Effector memory CD4-positive, alpha-beta T cell (primary cell): ENCODE data around the gene CATSPER1.

Experiments used
- DNase-seq, 3 donors: peaks; one replicate each; pipeline ENCODE4 v3.0.0-alpha.2; 2020
- H3K27ac ChIP-seq: 2 replicates; pipeline ENCODE4 v1.7.0; 2013; ENCODE audit warnings: mild to moderate bottlenecking, low read length, moderate library complexity; ENCODE audit not compliant: insufficient read depth, poor library complexity, severe bottlenecking
- H3K27me3 ChIP-seq: replicated peaks from 2 replicates; pipeline ENCODE4 v1.7.0; 2013; ENCODE audit warnings: mild to moderate bottlenecking, low read length; ENCODE audit not compliant: insufficient read depth, control insufficient read depth, poor library complexity, severe bottlenecking
- H3K36me3 ChIP-seq: 2 replicates; pipeline ENCODE4 v1.7.0; 2013; ENCODE audit warnings: mild to moderate bottlenecking, low read length, moderate library complexity; ENCODE audit not compliant: control insufficient read depth, insufficient read depth
- H3K4me1 ChIP-seq: 2 replicates; pipeline ENCODE4 v1.7.0; 2013; ENCODE audit warnings: low read length, mild to moderate bottlenecking; ENCODE audit not compliant: control insufficient read depth, insufficient read depth, poor library complexity, severe bottlenecking
- H3K4me3 ChIP-seq: 2 replicates; pipeline ENCODE4 v1.7.0; 2013; ENCODE audit warnings: low read length, low read depth, mild to moderate bottlenecking; ENCODE audit not compliant: insufficient read depth, poor library complexity, severe bottlenecking
- H3K9me3 ChIP-seq: 2 replicates; pipeline ENCODE4 v1.7.0; 2013; ENCODE audit warnings: mild to moderate bottlenecking, low read length, moderate library complexity; ENCODE audit not compliant: control insufficient read depth

Gene CATSPER1

GRCh38 chr11:65972116-65972515 is 54.2 kb downstream of the CATSPER1 start:
- Histone ChIP-seq H3K27me3 (no peaks in the 10 kb centered on the region), H3K36me3 (peaks cover 48% of the 10 kb centered on the region), H3K9me3 (no peaks in the 10 kb centered on the region), H3K27ac (no peak overlapping the region), H3K4me1 (no peaks in the 10 kb centered on the region), H3K4me3 (no peak overlapping the region)
- DNase-seq: no peak

GRCh38 chr11:65968600-65969482 is 57.4 kb downstream of the CATSPER1 start:
- H3K4me3 ChIP-seq: no peak overlapping the region
- no peak overlapping the region for H3K27ac ChIP-seq
- peaks cover under 1% of the 10 kb centered on the region for H3K4me1 ChIP-seq
- DNase-seq: no peak
- H3K9me3 ChIP-seq: no peaks in the 10 kb centered on the region
- no peaks in the 10 kb centered on the region for H3K27me3 ChIP-seq
- H3K36me3 ChIP-seq: peaks cover 67% of the 10 kb centered on the region

GRCh38 chr11:65967329-65967934 is 58.8 kb downstream of the CATSPER1 start:
- Histone ChIP-seq H3K4me1 (peaks cover 14% of the 10 kb centered on the region), H3K36me3 (peaks cover 63% of the 10 kb centered on the region), H3K9me3 (no peaks in the 10 kb centered on the region), H3K27me3 (no peaks in the 10 kb centered on the region), H3K4me3 (no peak overlapping the region), H3K27ac (no peak overlapping the region)
- no peak for DNase-seq
